GM23248 (cell line): ENCODE measurements around the gene STARD3.

Experiments
- EZH2 ChIP-seq: fragments of 200-600 bp; sonication (generic); IDR thresholded peaks from 2 replicates; pipeline ENCODE4 v1.6.1; 2018; ENCODE audit warnings: antibody characterized with exemption, mild to moderate bottlenecking; ENCODE audit not compliant: insufficient read depth, poor library complexity, severe bottlenecking
- EZH2phosphoT487 ChIP-seq: fragments of 200-600 bp; sonication (generic); IDR thresholded peaks from 2 replicates; pipeline ENCODE4 v1.6.1; 2018; ENCODE audit warnings: antibody characterized with exemption, moderate library complexity, mild to moderate bottlenecking, low read depth; ENCODE audit not compliant: insufficient read depth

- TF ChIP-seq EZH2 = no peak
- TF ChIP-seq EZH2phosphoT487 = no peak
Measured at GRCh38 chr17:39595294-39595693, 41.6 kb upstream of the STARD3 start.
